GM23338 (cell line): ENCODE results near the gene OBSCN. TPM values are rescaled to one million over a fixed set of nuclear protein-coding genes. Genes with fewer than 3 reads are reported as not detected.

Experiments
- ATAC-seq: fragments of 200-7000 bp; cut with Tn5 transposase; 3 replicates; pipeline ENCODE4 v1.9.1; 2020
- DNase-seq: peaks from one replicate; pipeline ENCODE4 v3.0.0-alpha.2; 2015; ENCODE audit warnings: low spot score
- H2AFZ ChIP-seq: fragments of 200-600 bp; sonication (generic); 2 replicates; pipeline ENCODE4 v1.8.0; 2016; ENCODE audit warnings: antibody characterized with exemption, mild to moderate bottlenecking, moderate library complexity
- H3F3A ChIP-seq: fragments of 200-600 bp; sonication (generic); replicated peaks from 2 replicates; pipeline ENCODE4 v1.8.0; 2017; ENCODE audit warnings: antibody characterized with exemption, mixed run types, low read depth
- H3K27ac ChIP-seq: fragments of 200-600 bp; sonication (generic); 2 replicates; pipeline ENCODE4 v1.6.1; 2016; ENCODE audit warnings: low read depth
- H3K27me3 ChIP-seq: fragments of 200-600 bp; sonication (generic); 2 replicates; pipeline ENCODE4 v1.8.0; 2016; ENCODE audit warnings: mild to moderate bottlenecking, mixed run types, moderate library complexity; ENCODE audit not compliant: insufficient read depth
- H3K36me3 ChIP-seq: fragments of 200-600 bp; sonication (generic); 2 replicates; pipeline ENCODE4 v1.8.0; 2016; ENCODE audit warnings: mild to moderate bottlenecking; ENCODE audit not compliant: insufficient read depth
- H3K4me1 ChIP-seq: fragments of 200-600 bp; sonication (generic); 2 replicates; pipeline ENCODE4 v1.8.0; 2016; ENCODE audit warnings: mild to moderate bottlenecking, moderate library complexity; ENCODE audit not compliant: insufficient read depth
- H3K4me2 ChIP-seq: fragments of 200-600 bp; sonication (generic); 2 replicates; pipeline ENCODE4 v1.7.1; 2017; ENCODE audit warnings: mixed run types
- H3K4me3 ChIP-seq: fragments of 200-600 bp; sonication (generic); 2 replicates; pipeline ENCODE4 v1.6.1; 2016; ENCODE audit warnings: mixed run types
- H3K79me2 ChIP-seq: fragments of 200-600 bp; sonication (generic); replicated peaks from 2 replicates; pipeline ENCODE4 v1.8.0; 2017; ENCODE audit warnings: mild to moderate bottlenecking; ENCODE audit not compliant: insufficient read depth
- H3K9me2 ChIP-seq: fragments of 200-600 bp; sonication (generic); 2 replicates; pipeline ENCODE4 v1.8.0; 2017; ENCODE audit not compliant: insufficient read depth
- H4K20me1 ChIP-seq: fragments of 200-600 bp; sonication (generic); replicated peaks from 2 replicates; pipeline ENCODE4 v1.8.0; 2017; ENCODE audit warnings: mild to moderate bottlenecking; ENCODE audit not compliant: insufficient read depth
- H3K27ac Mint-ChIP-seq: 2 replicates; pipeline ENCODE4 v1.8.0; 2020; ENCODE audit warnings: inconsistent platforms, mild to moderate bottlenecking, moderate library complexity, mixed read lengths
- H3K27me3 Mint-ChIP-seq: 3 replicates; pipeline ENCODE4 v1.8.0; 2022; ENCODE audit warnings: low read depth, mild to moderate bottlenecking, moderate library complexity, mixed read lengths, inconsistent platforms; ENCODE audit not compliant: insufficient read depth, poor library complexity
- H3K36me3 Mint-ChIP-seq: 3 replicates; pipeline ENCODE4 v1.8.0; 2021; ENCODE audit warnings: low read depth, mild to moderate bottlenecking, inconsistent platforms, moderate library complexity, mixed read lengths
- H3K4me1 Mint-ChIP-seq: 3 replicates; pipeline ENCODE4 v1.8.0; 2020; ENCODE audit warnings: mild to moderate bottlenecking, inconsistent platforms, mixed read lengths
- H3K4me3 Mint-ChIP-seq: 3 replicates; pipeline ENCODE4 v1.8.0; 2021; ENCODE audit warnings: moderate library complexity, mild to moderate bottlenecking, inconsistent platforms, mixed read lengths
- H3K9me3 Mint-ChIP-seq: 3 replicates; pipeline ENCODE4 v1.8.0; 2020; ENCODE audit warnings: moderate library complexity, mild to moderate bottlenecking, inconsistent platforms, mixed read lengths
- CREB1 ChIP-seq: fragments of 250-450 bp; sonication (Bioruptor Pico); IDR thresholded peaks from 2 replicates; pipeline ENCODE4 v1.5.0; 2020; ENCODE audit warnings: low read depth, mild to moderate bottlenecking, moderate library complexity
- EZH2 ChIP-seq: fragments of 200-600 bp; sonication (generic); IDR thresholded peaks from one replicate; pipeline ENCODE4 v1.8.0; 2017; ENCODE audit warnings: antibody characterized with exemption, mild to moderate bottlenecking, low read depth; ENCODE audit not compliant: unreplicated experiment
- EZH2phosphoT487 ChIP-seq: fragments of 200-600 bp; sonication (generic); IDR thresholded peaks from one replicate; pipeline ENCODE4 v1.8.1; 2018; ENCODE audit warnings: antibody characterized with exemption; ENCODE audit not compliant: unreplicated experiment
- JUNB ChIP-seq: IDR thresholded peaks from one replicate; pipeline ENCODE4 v1.6.1; 2016; ENCODE audit warnings: antibody characterized with exemption; ENCODE audit not compliant: unreplicated experiment
- NANOG ChIP-seq: IDR thresholded peaks from 2 replicates; pipeline ENCODE4 v1.6.1; 2016; ENCODE audit warnings: antibody characterized with exemption, borderline replicate concordance
- POLR2AphosphoS5 ChIP-seq: IDR thresholded peaks from 2 replicates; pipeline ENCODE4 v1.6.1; 2016; ENCODE audit warnings: antibody characterized with exemption, low read depth
- STAT1 ChIP-seq: IDR thresholded peaks from one replicate; pipeline ENCODE4 v1.6.1; 2016; ENCODE audit warnings: antibody characterized with exemption; ENCODE audit not compliant: unreplicated experiment
- ZNF114 ChIP-seq: fragments of 250-450 bp; sonication (Bioruptor Pico); IDR thresholded peaks from 2 replicates; pipeline ENCODE4 v1.5.0; 2020; ENCODE audit warnings: mild to moderate bottlenecking, moderate library complexity
- ZNF331 ChIP-seq: fragments of 250-450 bp; sonication (Bioruptor Pico); IDR thresholded peaks from 2 replicates; pipeline ENCODE4 v1.5.0; 2020; ENCODE audit warnings: low read depth, mild to moderate bottlenecking, moderate library complexity
- polyA plus RNA-seq: library from polyadenylated mRNA; unstranded; fragments of >200 nt; fragmentation: Nextera tagmentation; extraction: Ambion mirVana; gene quantifications from 2 replicates; pipeline ENCODE4 v1.2.1, GENCODE V29; 2016
- total RNA-seq: library from RNA; depleted of rRNA; stranded (reverse); fragments of >200 nt; shearing (Covaris generic); gene quantifications from 2 replicates; pipeline ENCODE4 v1.2.3, GENCODE V29; 2014
- TF ChIP-seq, protein P1 (sequence below), 2 experiments: fragments of 200-600 bp in 1 of 2; sonication (generic) in 1 of 2; conservative IDR thresholded peaks; 2 replicates each; pipeline versions ENCODE4 v1.5.1 to v1.6.1; 2016 to 2017; ENCODE audit warnings: antibody characterized with exemption in 2 of 2, low read depth in 2 of 2, mild to moderate bottlenecking in 2 of 2, moderate library complexity in 1 of 2
- TF ChIP-seq, protein P2 (sequence below): IDR thresholded peaks from one replicate; pipeline ENCODE4 v1.6.1; 2018; ENCODE audit warnings: antibody characterized with exemption; ENCODE audit not compliant: unreplicated experiment
- TF ChIP-seq, protein P3 (sequence below): IDR thresholded peaks from 2 replicates; pipeline ENCODE4 v1.6.1; 2016; ENCODE audit warnings: antibody characterized with exemption
- TF ChIP-seq, protein P4 (sequence below): fragments of 250-450 bp; sonication (Bioruptor Pico); IDR thresholded peaks from 2 replicates; pipeline ENCODE4 v1.5.0; 2020; ENCODE audit warnings: mild to moderate bottlenecking, moderate library complexity

OBSCN gene
- total and polyA plus RNA-seq, 2 experiments from 2014 or later = 8.4 to 38.5 TPM

DNA sequence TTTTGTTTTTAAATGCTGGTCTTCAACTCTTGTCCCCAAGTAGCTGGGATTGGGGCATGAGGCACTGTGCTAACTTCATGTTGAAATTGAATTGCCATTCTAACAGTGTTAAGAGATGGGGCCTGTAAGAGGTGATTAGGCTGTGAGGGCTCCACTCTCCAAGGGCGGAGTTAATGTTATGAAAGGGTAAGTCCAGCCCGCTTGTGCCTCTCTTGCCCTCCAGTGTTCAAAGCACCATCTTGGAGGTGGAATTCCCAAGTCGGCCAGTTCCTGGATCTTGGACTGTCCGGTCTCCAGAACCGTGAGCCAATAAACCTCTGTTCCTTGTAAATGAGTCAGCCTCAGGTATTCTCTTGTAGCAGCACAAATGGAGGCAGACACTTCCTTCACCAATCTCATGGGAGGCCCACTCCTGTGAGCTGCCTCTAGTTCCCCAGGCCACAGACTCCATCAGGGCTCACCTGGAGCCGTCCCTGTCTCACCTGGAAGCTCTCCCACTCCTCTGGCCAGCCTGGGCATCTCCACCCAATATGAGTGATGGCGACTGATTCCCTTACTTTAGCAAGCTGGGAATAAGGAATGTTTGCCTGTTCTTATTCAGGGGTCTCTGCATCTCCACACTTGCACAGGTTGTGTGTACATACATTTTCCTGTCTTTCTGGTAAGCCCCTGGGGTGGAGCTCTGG lies 26.7 kb upstream of the OBSCN start:
- no peaks in the 10 kb centered on the region for H4K20me1 ChIP-seq
- Mint-ChIP-seq H3K9me3 (no peaks in the 10 kb centered on the region), H3K4me1 (no peaks in the 10 kb centered on the region; the same call in 2 of the 3 replicates), H3K27ac (no peak overlapping the region), H3K27me3 (peaks cover 9% of the 10 kb centered on the region), H3K4me3 (no peak overlapping the region), H3K36me3 (peaks cover 2% of the 10 kb centered on the region; the same call in 1 of the 3 replicates)
- H3K36me3 ChIP-seq = no peaks in the 10 kb centered on the region
- H3K4me1 ChIP-seq = no peaks in the 10 kb centered on the region
- no peaks in the 10 kb centered on the region for H3K9me2 ChIP-seq
- DNase-seq = no peak
- H3K27me3 ChIP-seq = no peaks in the 10 kb centered on the region
- no peak overlapping the region for H3K4me2 ChIP-seq
- no peaks in the 10 kb centered on the region for H3K79me2 ChIP-seq
- ATAC-seq = no peak
- no peaks in the 10 kb centered on the region for H3F3A ChIP-seq
- H3K4me3 ChIP-seq = no peak overlapping the region
- no peak overlapping the region for H3K27ac ChIP-seq
- TF ChIP-seq, protein P1, sequence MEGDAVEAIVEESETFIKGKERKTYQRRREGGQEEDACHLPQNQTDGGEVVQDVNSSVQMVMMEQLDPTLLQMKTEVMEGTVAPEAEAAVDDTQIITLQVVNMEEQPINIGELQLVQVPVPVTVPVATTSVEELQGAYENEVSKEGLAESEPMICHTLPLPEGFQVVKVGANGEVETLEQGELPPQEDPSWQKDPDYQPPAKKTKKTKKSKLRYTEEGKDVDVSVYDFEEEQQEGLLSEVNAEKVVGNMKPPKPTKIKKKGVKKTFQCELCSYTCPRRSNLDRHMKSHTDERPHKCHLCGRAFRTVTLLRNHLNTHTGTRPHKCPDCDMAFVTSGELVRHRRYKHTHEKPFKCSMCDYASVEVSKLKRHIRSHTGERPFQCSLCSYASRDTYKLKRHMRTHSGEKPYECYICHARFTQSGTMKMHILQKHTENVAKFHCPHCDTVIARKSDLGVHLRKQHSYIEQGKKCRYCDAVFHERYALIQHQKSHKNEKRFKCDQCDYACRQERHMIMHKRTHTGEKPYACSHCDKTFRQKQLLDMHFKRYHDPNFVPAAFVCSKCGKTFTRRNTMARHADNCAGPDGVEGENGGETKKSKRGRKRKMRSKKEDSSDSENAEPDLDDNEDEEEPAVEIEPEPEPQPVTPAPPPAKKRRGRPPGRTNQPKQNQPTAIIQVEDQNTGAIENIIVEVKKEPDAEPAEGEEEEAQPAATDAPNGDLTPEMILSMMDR (conservative IDR thresholded peaks at IDR 0.05; ENCODE audit: low read depth in 2 of 2) = no peak
- TF ChIP-seq JUNB (no peak), ZNF114 (CRISPR knock-in tag) (no peak), POLR2AphosphoS5 (no peak), STAT1 (no peak), CREB1 (CRISPR knock-in tag) (no peak), EZH2 (no peak), EZH2phosphoT487 (no peak), ZNF331 (CRISPR knock-in tag) (no peak), NANOG (no peak)
- TF ChIP-seq, protein P2, sequence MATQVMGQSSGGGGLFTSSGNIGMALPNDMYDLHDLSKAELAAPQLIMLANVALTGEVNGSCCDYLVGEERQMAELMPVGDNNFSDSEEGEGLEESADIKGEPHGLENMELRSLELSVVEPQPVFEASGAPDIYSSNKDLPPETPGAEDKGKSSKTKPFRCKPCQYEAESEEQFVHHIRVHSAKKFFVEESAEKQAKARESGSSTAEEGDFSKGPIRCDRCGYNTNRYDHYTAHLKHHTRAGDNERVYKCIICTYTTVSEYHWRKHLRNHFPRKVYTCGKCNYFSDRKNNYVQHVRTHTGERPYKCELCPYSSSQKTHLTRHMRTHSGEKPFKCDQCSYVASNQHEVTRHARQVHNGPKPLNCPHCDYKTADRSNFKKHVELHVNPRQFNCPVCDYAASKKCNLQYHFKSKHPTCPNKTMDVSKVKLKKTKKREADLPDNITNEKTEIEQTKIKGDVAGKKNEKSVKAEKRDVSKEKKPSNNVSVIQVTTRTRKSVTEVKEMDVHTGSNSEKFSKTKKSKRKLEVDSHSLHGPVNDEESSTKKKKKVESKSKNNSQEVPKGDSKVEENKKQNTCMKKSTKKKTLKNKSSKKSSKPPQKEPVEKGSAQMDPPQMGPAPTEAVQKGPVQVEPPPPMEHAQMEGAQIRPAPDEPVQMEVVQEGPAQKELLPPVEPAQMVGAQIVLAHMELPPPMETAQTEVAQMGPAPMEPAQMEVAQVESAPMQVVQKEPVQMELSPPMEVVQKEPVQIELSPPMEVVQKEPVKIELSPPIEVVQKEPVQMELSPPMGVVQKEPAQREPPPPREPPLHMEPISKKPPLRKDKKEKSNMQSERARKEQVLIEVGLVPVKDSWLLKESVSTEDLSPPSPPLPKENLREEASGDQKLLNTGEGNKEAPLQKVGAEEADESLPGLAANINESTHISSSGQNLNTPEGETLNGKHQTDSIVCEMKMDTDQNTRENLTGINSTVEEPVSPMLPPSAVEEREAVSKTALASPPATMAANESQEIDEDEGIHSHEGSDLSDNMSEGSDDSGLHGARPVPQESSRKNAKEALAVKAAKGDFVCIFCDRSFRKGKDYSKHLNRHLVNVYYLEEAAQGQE = no peak
- TF ChIP-seq, protein P3, sequence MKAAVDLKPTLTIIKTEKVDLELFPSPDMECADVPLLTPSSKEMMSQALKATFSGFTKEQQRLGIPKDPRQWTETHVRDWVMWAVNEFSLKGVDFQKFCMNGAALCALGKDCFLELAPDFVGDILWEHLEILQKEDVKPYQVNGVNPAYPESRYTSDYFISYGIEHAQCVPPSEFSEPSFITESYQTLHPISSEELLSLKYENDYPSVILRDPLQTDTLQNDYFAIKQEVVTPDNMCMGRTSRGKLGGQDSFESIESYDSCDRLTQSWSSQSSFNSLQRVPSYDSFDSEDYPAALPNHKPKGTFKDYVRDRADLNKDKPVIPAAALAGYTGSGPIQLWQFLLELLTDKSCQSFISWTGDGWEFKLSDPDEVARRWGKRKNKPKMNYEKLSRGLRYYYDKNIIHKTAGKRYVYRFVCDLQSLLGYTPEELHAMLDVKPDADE = no peak
- TF ChIP-seq, protein P4, sequence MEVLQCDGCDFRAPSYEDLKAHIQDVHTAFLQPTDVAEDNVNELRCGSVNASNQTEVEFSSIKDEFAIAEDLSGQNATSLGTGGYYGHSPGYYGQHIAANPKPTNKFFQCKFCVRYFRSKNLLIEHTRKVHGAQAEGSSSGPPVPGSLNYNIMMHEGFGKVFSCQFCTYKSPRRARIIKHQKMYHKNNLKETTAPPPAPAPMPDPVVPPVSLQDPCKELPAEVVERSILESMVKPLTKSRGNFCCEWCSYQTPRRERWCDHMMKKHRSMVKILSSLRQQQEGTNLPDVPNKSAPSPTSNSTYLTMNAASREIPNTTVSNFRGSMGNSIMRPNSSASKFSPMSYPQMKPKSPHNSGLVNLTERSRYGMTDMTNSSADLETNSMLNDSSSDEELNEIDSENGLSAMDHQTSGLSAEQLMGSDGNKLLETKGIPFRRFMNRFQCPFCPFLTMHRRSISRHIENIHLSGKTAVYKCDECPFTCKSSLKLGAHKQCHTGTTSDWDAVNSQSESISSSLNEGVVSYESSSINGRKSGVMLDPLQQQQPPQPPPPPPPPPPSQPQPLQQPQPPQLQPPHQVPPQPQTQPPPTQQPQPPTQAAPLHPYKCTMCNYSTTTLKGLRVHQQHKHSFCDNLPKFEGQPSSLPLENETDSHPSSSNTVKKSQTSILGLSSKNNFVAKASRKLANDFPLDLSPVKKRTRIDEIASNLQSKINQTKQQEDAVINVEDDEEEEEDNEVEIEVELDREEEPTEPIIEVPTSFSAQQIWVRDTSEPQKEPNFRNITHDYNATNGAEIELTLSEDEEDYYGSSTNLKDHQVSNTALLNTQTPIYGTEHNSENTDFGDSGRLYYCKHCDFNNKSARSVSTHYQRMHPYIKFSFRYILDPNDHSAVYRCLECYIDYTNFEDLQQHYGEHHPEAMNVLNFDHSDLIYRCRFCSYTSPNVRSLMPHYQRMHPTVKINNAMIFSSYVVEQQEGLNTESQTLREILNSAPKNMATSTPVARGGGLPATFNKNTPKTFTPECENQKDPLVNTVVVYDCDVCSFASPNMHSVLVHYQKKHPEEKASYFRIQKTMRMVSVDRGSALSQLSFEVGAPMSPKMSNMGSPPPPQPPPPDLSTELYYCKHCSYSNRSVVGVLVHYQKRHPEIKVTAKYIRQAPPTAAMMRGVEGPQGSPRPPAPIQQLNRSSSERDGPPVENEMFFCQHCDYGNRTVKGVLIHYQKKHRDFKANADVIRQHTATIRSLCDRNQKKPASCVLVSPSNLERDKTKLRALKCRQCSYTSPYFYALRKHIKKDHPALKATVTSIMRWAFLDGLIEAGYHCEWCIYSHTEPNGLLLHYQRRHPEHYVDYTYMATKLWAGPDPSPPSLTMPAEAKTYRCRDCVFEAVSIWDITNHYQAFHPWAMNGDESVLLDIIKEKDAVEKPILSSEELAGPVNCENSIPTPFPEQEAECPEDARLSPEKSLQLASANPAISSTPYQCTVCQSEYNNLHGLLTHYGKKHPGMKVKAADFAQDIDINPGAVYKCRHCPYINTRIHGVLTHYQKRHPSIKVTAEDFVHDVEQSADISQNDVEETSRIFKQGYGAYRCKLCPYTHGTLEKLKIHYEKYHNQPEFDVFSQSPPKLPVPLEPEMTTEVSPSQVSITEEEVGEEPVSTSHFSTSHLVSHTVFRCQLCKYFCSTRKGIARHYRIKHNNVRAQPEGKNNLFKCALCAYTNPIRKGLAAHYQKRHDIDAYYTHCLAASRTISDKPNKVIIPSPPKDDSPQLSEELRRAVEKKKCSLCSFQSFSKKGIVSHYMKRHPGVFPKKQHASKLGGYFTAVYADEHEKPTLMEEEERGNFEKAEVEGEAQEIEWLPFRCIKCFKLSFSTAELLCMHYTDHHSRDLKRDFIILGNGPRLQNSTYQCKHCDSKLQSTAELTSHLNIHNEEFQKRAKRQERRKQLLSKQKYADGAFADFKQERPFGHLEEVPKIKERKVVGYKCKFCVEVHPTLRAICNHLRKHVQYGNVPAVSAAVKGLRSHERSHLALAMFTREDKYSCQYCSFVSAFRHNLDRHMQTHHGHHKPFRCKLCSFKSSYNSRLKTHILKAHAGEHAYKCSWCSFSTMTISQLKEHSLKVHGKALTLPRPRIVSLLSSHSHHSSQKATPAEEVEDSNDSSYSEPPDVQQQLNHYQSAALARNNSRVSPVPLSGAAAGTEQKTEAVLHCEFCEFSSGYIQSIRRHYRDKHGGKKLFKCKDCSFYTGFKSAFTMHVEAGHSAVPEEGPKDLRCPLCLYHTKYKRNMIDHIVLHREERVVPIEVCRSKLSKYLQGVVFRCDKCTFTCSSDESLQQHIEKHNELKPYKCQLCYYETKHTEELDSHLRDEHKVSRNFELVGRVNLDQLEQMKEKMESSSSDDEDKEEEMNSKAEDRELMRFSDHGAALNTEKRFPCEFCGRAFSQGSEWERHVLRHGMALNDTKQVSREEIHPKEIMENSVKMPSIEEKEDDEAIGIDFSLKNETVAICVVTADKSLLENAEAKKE (CRISPR knock-in tag) = no peak
- no peak overlapping the region for H2AFZ ChIP-seq
